Fibroblast of villous mesenchyme (primary cell): Measurements from ENCODE around the gene SLC12A8. TPM values are rescaled to one million over a fixed set of nuclear protein-coding genes. Genes with fewer than 3 reads are reported as not detected.
A peak's percentile ranks its signal among the peaks of the same experiment; 100 is the strongest.

Experiments
- DNase-seq: peaks from one replicate; pipeline ENCODE4 v3.0.0-alpha.2; 2010; ENCODE audit warnings: low read depth
- H3K4me3 ChIP-seq: 2 replicates; pipeline ENCODE4 v1.5.1; 2011; ENCODE audit warnings: low read depth, mild to moderate bottlenecking, low read length
- CTCF ChIP-seq: IDR thresholded peaks from 2 replicates; pipeline ENCODE4 v1.5.1; 2012; ENCODE audit warnings: low read depth, mild to moderate bottlenecking, low read length; ENCODE audit not compliant: insufficient read depth
- total RNA-seq: library from RNA; depleted of rRNA; stranded (reverse); fragments of >200 nt; gene quantifications from 2 replicates; pipeline ENCODE4 v1.2.3, GENCODE V29; 2012

Gene SLC12A8
- total RNA-seq, 1 donor = 37.6 TPM

GRCh38 chr3:125136966-125137357 is 75.6 kb downstream of the SLC12A8 start:
- no peak overlapping the region for H3K4me3 ChIP-seq
- no peak for DNase-seq
- TF ChIP-seq CTCF = no peak

GRCh38 chr3:125136515-125136914 is 76.0 kb downstream of the SLC12A8 start:
- no peak for TF ChIP-seq CTCF
- no peak for DNase-seq
- no peak overlapping the region for H3K4me3 ChIP-seq

GRCh38 chr3:125134952-125135351 is 77.6 kb downstream of the SLC12A8 start:
- no peak for TF ChIP-seq CTCF
- no peak for DNase-seq
- H3K4me3 ChIP-seq = no peak overlapping the region

- DNase-seq = no peak
- H3K4me3 ChIP-seq = no peak overlapping the region
- TF ChIP-seq CTCF = no peak
These were observed 79.7 kb downstream of the SLC12A8 start for GRCh38 chr3:125132815-125133214.

- no peak for TF ChIP-seq CTCF
- peak overlapping the region; percentile 32 for H3K4me3 ChIP-seq
- DNase-seq = peak; percentile 100
These were observed 83.0 kb downstream of the SLC12A8 start for GRCh38 chr3:125129512-125129997.

- DNase-seq = peak; percentile 99
- H3K4me3 ChIP-seq = peak overlapping the region; percentile 32
- no peak for TF ChIP-seq CTCF
These were observed 83.6 kb downstream of the SLC12A8 start for GRCh38 chr3:125128861-125129501.

GRCh38 chr3:125126323-125126722 is 86.2 kb downstream of the SLC12A8 start:
- peak; percentile 50 for DNase-seq
- H3K4me3 ChIP-seq = no peak overlapping the region
- TF ChIP-seq CTCF = no peak
